Mammary epithelial cell (primary cell): ENCODE measurements around the gene INMT.

Experiments
- EZH2 ChIP-seq: IDR thresholded peaks from 2 replicates; pipeline ENCODE4 v1.6.1; 2012; ENCODE audit warnings: low read length, inconsistent platforms, borderline replicate concordance
- TF ChIP-seq, protein P1 (sequence below), 2 donors: IDR thresholded peaks in 1 of 2; conservative IDR thresholded peaks in 1 of 2; 2 replicates each; pipeline ENCODE4 v1.5.1; 2011 to 2012; ENCODE audit warnings: inconsistent platforms in 2 of 2, low read length in 2 of 2, mild to moderate bottlenecking in 2 of 2, control low read depth in 1 of 2, low read depth in 1 of 2; ENCODE audit not compliant: insufficient read depth in 1 of 2; ENCODE audit errors: extremely low read depth in 1 of 2

DNA sequence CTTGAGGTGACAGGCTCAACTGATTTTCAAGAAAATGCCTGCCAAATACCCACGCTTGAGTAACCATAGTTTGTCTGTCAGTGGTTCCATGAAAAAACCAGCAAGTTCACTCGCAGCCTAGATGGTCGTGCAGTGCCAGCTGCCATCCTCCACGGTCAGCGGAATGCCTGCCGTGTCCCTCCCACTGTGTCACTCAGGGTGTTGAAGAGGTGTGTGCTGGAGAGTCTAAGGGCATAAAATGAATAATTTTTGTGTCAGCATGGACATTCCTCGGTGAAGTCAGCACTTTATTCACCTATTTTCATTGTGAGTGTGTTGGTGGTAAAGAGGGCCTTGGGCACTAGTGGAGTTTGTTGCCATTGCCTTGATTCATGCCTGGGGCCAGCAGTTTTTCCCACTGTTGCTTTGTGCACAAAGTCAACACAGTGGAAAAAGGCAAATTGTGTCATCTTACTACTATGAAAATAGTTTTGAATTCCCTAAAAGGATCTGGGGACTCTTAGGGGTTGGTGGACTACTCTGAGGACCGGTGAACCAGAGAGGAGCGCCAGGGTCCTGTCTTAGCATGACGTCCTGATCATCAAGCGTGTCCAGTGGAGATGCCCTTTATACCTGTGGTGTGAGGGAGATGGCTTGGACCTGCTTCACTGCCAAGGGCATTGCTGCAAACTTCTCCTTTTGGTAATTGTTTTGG, 36.9 kb downstream of the INMT start:
- TF ChIP-seq, protein P1, sequence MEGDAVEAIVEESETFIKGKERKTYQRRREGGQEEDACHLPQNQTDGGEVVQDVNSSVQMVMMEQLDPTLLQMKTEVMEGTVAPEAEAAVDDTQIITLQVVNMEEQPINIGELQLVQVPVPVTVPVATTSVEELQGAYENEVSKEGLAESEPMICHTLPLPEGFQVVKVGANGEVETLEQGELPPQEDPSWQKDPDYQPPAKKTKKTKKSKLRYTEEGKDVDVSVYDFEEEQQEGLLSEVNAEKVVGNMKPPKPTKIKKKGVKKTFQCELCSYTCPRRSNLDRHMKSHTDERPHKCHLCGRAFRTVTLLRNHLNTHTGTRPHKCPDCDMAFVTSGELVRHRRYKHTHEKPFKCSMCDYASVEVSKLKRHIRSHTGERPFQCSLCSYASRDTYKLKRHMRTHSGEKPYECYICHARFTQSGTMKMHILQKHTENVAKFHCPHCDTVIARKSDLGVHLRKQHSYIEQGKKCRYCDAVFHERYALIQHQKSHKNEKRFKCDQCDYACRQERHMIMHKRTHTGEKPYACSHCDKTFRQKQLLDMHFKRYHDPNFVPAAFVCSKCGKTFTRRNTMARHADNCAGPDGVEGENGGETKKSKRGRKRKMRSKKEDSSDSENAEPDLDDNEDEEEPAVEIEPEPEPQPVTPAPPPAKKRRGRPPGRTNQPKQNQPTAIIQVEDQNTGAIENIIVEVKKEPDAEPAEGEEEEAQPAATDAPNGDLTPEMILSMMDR (conservative IDR thresholded peaks at IDR 0.05 in 1 of 2, IDR thresholded peaks at IDR 0.05 in 1 of 2; ENCODE audit: extremely low read depth in 1 of 2, insufficient read depth in 1 of 2, low read depth in 1 of 2, low read length in 2 of 2) = no peak
- no peak for TF ChIP-seq EZH2
